NB4 (cell line): ENCODE results near the gene MYLK3.

Source experiments
- MAX ChIP-seq: IDR thresholded peaks from 2 replicates; pipeline ENCODE4 v1.6.1; 2011; ENCODE audit warnings: low read depth, low read length
- POLR2A ChIP-seq: IDR thresholded peaks from 2 replicates; pipeline ENCODE4 v1.6.1; 2011; ENCODE audit warnings: mild to moderate bottlenecking; ENCODE audit not compliant: insufficient read length; ENCODE audit errors: extremely low read depth
- TF ChIP-seq, protein P1 (sequence below): IDR thresholded peaks from one replicate; pipeline ENCODE4 v1.5.1; 2012; ENCODE audit warnings: low read depth, low read length

DNA sequence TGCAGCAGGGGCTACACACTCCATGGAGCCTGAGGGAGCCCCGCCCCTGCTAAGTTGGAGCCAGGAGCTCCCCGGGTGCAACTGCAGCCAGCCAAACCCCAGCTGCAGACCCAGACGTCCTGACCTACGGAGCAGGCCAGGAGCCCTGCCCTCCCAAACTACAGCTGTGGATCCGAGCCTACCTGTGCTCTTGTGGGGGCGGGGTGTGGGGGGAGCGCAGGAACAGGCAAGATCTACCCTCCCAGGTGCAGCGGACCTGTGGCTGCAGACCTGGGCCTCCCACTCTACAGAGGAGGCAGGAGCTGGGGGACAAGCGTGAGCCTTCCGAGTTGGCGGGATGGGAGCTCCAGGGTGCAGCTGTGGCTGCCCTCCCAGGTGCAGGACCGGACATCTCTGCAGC is 29.7 kb upstream of the MYLK3 start:
- TF ChIP-seq, protein P1, sequence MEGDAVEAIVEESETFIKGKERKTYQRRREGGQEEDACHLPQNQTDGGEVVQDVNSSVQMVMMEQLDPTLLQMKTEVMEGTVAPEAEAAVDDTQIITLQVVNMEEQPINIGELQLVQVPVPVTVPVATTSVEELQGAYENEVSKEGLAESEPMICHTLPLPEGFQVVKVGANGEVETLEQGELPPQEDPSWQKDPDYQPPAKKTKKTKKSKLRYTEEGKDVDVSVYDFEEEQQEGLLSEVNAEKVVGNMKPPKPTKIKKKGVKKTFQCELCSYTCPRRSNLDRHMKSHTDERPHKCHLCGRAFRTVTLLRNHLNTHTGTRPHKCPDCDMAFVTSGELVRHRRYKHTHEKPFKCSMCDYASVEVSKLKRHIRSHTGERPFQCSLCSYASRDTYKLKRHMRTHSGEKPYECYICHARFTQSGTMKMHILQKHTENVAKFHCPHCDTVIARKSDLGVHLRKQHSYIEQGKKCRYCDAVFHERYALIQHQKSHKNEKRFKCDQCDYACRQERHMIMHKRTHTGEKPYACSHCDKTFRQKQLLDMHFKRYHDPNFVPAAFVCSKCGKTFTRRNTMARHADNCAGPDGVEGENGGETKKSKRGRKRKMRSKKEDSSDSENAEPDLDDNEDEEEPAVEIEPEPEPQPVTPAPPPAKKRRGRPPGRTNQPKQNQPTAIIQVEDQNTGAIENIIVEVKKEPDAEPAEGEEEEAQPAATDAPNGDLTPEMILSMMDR = no peak
- TF ChIP-seq POLR2A (no peak), MAX (no peak)
